ENCODE results near the gene MRPS7.
A peak's percentile ranks its signal among the peaks of the same experiment; 100 is the strongest.
"Not testable (repeated sequence)": the region's sequence is repeated elsewhere in the genome, so short reads cannot be mapped to it uniquely, and the experiment has no call there.

MRPS7 gene

DNA sequence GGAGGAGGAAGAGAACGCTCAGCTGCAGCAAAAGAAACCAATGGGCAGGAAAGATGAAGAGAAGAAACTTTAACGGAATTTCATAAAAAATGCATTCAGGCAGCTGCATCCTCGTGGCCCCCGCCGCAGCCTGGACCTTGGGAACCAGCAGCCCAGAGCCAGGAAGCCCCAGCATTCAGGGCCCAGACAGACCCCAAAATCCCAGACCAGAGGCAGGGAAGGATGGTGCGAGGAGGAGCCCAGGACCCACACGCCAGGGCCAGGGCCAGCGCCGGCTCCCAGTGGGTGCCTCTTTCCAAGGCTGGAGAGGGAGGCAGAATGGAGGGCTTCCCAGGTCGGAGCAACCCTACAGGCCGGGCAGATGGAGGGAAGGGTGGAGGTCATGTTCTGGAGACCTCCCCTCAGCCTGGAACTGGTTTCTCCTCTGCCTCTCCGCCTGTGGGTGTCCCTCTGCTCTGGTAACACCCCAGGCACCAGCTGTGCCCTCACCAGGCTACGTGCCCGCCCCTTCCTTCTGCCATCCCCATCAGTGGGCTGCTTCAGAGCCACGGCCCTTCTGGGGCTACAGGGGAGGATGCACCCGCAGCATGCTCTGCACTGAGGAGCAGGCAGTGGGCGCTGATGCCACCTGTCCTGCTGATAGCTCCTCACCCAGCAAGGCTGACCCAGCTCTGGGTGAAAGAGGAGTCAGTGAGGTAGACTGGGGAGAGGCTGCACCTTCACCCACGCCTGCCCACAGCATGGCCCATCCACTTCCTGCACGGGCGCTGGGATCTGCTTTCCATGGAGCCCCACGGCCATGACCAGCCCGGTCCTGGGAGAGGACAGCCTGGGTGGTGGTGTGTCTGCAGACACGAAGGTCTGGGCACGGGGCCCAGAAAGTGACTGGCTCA is 10.5 kb downstream of the MRPS7 start:
- peak; percentile 54 for DNase-seq

DNA sequence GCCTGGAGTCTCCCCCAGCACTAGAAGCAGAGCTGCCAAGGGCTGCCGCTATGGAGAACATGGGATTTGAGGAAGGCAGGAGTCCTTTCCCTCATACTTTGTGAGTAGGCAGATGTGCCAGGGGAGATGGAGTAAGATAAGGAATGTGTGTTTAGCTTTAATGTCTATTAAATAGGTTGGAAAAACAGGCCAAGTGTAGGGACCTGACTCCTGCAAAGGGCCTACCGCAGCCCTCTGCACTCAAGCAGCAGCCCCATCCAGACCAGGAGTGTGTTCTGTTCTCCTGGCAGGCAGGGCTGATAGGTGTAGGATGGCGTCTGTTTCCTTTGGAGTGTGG is 11.1 kb downstream of the MRPS7 start:
- DNase-seq = no peak

GRCh38 chr17:75273977-75274708 is 12.5 kb downstream of the MRPS7 start:
- DNase-seq = no peak

GRCh38 chr17:75277664-75278071 is 16.0 kb downstream of the MRPS7 start:
- no peak for DNase-seq

GRCh38 chr17:75280189-75280588 is 18.5 kb downstream of the MRPS7 start:
- not testable (repeated sequence) for DNase-seq

GRCh38 chr17:75285123-75285522 is 23.4 kb downstream of the MRPS7 start:
- DNase-seq = no peak

GRCh38 chr17:75287221-75287620 is 25.5 kb downstream of the MRPS7 start:
- no peak for DNase-seq

- no peak for DNase-seq
Observed at GRCh38 chr17:75288359-75288758, 26.7 kb downstream of the MRPS7 start.

GRCh38 chr17:75288770-75289114 is 27.1 kb downstream of the MRPS7 start:
- DNase-seq = peak; percentile 75

GRCh38 chr17:75289115-75289831 is 27.6 kb downstream of the MRPS7 start, which contains the start of gene SLC25A19:
SLC25A19 (minus strand) TSS chr17:75289433; CDS start chr17:75286764, 2,669 bp downstream.
- peak; percentile 100 for DNase-seq

DNA sequence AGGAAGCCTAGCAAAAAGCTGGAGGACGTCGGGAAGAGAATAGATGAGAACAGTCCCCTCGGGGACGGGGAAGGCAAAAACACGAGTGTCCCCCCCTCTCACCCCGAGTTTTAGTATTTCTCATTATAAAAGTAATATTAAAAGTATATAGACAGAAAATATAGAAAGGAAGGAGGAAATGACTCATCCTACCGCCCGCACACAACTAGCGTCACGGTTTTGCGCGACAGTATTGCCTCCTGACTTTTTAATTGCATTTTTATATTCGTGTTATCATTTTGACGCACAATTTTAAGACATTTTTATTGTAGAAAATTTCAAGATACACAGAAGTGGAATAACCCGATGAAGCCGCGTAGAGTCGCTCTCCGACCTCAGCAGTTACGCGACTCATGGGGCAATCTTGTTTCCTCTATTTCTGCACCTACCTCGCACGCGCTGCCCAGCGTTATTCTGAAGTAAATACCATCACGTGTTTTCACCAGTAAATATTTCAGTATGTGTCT is 28.2 kb downstream of the MRPS7 start:
- DNase-seq = peak; percentile 93

DNA sequence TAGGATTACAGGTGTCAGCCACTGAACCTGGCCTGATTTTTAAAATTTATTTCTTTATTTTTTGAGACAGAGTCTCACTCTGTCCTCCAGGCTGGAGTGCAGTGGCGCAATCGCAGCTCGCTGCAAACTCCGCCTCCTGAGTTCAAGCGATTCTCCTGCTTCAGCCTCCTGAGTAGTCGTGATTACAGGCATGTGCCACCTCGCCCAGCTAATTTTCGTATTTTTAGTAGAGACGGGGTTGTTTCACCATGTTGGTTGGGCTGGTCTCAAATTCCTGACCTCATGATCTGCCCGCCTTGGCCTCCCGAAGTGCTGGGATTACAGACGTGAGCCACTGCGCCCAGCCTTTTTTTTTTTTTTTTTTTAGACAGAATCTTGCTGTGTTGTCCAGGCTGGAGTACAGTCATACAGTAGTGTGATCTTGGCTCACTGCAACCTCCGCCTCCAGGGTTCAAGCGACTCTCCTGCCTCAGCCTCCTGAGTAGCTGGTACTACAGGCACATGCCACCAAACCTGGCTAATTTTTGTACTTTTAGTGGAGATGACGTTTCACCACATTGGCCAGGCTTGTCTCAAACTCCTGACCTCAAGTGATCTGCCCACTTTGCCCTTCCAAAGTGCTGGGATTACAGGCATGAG is 31.2 kb downstream of the MRPS7 start:
- DNase-seq = not testable (repeated sequence)

DNA sequence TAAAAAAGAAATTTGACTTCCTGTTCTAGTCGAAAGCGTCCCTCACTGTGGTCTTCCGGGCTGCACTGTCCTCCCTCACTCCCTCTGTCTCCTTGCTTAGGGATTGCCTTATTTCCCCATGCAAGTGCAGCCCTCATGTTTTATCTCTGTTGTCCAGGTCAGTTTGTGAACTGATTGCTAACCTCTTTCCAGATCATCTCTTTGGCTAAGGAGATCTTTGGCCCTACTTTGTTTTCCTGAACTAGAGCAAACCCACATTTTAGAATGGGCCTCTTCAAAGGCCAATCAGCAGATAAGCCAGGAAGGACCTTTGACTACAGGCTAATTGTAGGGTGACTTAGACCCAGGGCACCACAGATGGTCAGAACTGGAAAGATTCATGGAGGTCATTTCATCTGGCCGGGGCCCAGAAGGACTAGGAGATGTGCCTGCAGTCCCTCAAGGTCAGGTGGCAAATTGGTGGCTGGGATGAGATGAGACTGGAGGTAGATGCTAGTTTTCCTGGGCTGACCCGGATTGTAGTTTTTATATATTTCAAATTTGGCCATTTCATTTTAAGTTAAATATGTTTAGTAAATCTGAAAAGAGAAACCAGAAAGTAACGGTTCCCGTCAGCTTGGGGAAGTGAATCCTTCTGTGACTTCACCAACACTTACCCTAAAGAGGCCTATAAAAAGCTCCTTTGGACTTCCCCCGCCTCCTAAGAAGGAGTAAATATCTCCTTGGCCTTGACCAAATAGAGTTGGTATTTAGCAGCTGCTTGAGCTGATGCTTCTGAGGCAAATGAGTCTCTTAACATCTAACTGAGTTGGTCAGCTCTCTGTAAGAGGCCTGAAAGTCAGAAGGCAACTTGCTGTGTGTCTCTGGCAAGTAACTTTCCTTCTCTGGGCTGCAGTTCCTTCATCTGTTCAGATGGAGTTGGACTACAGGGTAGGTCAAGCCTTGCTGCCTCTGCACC is 33.8 kb downstream of the MRPS7 start:
- no peak for DNase-seq

- DNase-seq = no peak
Observed at GRCh38 chr17:75300280-75300679, 38.6 kb downstream of the MRPS7 start.

DNA sequence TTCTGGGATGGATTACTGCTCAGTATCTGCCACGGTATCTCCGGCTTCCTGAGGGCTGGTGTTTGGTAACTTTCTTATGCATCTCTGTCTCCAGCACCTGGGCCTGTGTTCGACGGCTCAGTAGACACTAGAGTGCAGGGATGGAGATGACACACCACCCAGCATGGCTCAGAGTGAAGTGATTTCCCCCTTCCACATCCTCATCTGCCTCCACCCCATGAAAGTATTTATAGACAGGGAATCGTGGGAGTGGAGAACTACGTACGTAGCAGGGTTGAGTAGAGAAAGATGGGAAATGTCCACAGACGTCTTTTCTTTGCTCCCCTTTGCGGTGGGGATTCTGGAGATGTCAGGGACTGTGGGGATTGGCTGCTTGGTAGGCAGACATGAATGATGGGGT is 39.4 kb downstream of the MRPS7 start:
- DNase-seq = no peak

DNA sequence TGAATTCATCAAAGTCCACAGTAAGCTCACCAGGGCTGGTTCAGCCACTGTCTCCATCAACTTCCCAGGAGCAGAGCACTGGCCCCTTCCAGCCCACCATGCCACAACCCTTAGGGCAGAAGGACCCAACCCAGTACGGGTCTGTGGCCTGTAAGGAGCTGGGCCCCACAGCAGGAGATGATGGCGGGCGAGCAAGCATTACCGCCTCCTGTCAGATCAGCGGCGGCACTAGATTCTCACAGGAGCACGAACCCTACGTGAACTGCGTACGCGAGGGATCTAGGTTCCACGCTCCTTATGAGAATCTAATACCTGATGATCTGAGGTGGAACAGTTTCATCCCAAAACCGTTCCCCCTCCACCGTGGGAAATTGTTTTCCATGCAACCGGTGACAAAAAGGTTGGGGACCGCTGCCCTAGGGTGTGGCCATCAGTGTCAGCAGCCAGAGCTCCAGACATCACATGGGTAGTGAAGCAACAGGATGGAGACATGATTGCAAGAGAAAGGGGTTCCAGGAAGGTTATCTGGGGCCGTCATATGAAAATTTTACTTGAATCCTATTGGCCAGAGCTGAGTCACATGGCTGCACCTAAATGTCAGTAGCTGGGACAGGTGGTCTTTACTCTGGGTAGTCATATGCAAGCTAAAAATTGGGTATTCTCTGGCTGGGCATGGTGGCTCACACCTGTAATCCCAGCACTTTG is 40.0 kb downstream of the MRPS7 start:
- no peak for DNase-seq

DNA sequence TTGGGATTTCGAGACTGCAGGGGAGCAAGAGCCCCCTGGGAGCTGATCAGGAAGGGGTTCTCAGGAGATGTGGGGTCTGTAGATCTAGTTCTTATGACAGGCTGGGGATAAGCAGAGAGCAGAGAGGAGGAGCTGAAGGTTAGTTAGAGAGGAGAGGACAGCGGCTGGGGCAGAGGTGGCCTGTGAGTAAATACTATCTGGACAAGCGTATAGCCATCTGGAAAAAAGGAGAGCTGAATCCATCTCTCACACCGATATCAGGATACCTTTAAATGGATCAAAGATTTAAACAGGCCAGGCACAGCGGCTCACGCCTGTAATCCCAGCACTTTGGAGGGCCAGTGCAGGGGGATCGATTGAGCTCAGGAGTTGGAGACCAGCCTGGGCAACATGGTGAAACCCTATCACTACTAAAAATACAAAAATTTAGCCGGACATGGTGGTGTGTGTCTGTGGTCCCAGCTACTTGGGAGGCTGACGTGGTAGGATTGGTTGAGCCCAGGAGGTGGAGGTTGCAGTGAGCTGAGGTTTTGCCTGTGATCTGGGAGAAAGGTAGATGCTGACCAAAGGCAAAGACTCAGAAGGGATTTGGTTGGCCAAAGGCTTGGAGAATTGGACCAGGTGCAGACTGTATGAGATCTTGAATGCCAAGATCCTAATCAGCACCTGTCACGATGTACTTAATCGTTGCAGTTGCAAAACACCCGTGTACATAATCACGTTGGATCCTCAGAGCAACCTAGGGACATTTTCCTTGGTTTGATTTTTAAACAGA is 46.5 kb downstream of the MRPS7 start:
- DNase-seq = no peak

DNA sequence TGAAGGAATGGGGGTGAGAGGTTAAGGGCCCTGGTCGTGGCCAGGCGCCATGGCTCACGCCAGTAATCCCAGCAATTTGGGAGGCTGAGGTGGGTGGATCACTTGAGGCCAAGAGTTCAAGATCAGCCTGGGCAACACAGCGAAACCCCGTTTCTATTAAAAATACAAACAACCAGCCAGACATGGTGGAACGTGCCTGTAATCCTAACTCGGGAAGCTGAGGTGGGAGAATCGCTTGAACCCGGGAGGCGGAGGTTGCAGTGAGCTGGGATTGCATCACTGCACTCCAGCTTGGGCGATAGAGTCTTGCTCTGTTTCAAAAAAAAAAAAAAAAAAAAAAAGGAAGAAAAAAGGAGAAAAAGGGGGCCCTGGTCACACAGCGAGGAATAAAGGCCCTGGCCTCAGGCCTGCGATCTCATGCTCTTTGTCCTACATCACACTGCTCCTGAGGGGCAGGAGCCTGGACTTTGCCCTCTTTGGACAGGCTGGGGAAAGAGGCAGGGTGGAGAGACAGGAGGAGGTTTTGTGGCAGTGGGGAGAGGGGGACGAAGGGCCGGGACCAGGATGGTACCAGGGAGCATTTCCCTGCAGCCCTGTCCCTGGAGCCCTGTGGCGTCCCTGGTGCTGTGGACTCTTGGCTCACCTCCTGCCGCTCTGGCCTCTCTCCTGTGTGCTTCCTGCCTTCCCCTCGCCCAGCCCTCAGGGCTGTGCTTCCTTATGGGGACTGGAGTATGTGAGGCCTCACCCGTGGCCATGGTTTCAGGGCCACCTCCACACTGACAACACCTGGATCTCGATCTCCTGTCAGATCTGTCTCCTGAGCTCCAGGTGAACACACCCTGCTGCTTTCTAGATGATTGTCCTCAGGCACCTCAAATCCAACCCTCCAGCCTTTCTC is 47.3 kb downstream of the MRPS7 start:
- no peak for DNase-seq

DNA sequence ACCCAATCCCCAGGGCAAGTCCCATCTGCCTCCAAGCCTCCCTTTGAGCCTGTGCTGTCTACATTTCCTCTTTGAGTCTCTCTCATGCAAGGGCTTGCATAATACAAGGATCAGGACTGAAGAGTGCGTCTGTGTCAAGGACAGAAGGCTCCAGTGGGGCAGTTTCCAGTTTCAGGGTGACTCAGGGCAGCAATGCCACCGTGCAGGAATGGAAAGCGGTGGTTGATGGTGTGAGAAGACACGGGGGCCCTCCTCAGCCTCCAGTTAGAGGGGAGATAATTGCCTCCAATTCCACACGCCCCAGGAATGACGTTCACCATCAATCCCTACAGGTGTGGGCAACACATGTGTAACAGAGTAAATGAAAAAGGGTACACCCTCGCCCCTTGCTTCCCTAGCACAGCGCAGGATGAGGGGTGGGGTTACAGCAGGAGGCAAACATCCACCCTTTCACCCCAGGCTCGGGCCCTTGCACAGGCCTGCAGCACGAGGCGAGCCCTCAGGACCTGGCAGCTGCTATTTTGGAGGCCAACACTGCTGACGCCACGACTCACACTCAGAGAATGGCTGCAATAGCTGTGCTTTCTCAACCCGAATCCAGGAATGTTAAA is 52.4 kb downstream of the MRPS7 start:
- DNase-seq = peak; percentile 57
